GM21528 (cell line): ENCODE measurements around the gene TNFRSF1B.

Source experiments
- ATAC-seq: cut with Tn5 transposase; IDR thresholded peaks from one replicate; pipeline ENCODE4 v1.9.1; 2021; ENCODE audit warnings: mild to moderate bottlenecking, moderate library complexity; ENCODE audit not compliant: unreplicated experiment, low FRiP score

TNFRSF1B gene

DNA sequence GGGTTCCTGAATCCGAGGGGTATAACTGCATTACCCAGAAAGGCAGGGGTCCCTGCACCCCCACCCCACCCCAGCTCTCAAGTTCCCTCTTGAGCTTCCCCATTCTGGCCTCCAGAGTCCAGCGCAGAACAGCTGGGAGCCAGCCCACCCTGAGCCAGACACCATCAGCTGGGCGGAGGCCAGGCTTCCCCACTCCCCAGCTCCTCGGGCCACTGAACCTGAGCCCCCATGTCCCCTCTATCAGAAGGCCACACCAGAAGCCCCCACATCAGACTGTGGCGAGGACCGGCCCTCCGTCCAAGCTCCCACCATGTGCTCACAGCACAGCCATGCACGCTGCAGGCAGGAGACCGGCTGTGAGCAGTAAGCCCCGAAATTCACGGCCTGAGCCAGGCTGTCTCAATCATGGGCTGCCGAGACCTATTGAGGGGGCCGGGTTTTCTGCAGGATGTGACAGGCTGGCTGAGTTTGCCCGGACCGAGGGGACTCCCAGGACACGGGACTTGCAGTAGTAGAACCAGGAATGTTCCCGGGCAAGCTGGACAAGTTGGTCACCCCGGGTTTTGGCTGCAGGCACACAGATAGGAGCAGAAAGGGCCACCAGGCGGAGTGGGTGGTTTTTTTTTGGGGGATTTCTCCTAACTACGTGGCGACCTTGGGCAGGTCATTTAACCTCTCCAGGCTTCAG, 25.5 kb upstream of the TNFRSF1B start:
- no peak for ATAC-seq

DNA sequence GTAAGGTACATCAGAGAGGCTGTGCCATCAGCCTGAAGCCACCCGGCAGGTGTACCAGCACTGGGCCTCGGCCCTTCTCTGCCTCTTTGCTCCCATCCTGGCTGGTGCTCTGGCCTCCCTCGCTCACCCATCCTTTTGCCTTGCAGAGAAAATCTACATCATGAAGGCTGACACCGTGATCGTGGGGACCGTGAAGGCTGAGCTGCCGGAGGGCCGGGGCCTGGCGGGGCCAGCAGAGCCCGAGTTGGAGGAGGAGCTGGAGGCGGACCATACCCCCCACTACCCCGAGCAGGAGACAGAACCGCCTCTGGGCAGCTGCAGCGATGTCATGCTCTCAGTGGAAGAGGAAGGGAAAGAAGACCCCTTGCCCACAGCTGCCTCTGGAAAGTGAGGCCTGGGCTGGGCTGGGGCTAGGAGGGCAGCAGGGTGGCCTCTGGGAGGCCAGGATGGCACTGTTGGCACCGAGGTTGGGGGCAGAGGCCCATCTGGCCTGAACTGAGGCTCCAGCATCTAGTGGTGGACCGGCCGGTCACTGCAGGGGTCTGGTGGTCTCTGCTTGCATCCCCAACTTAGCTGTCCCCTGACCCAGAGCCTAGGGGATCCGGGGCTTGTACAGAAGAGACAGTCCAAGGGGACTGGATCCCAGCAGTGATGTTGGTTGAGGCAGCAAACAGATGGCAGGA, 24.5 kb upstream of the TNFRSF1B start:
- ATAC-seq, result no peak

DNA sequence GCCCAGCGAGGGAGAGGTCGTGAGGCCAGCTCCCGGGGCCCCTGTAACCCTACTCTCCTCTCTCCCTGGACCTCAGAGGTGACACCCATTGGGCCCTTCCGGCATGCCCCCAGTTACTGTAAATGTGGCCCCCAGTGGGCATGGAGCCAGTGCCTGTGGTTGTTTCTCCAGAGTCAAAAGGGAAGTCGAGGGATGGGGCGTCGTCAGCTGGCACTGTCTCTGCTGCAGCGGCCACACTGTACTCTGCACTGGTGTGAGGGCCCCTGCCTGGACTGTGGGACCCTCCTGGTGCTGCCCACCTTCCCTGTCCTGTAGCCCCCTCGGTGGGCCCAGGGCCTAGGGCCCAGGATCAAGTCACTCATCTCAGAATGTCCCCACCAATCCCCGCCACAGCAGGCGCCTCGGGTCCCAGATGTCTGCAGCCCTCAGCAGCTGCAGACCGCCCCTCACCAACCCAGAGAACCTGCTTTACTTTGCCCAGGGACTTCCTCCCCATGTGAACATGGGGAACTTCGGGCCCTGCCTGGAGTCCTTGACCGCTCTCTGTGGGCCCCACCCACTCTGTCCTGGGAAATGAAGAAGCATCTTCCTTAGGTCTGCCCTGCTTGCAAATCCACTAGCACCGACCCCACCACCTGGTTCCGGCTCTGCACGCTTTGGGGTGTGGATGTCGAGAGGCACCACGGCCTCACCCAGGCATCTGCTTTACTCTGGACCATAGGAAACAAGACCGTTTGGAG, 23.7 kb upstream of the TNFRSF1B start:
- no peak for ATAC-seq

DNA sequence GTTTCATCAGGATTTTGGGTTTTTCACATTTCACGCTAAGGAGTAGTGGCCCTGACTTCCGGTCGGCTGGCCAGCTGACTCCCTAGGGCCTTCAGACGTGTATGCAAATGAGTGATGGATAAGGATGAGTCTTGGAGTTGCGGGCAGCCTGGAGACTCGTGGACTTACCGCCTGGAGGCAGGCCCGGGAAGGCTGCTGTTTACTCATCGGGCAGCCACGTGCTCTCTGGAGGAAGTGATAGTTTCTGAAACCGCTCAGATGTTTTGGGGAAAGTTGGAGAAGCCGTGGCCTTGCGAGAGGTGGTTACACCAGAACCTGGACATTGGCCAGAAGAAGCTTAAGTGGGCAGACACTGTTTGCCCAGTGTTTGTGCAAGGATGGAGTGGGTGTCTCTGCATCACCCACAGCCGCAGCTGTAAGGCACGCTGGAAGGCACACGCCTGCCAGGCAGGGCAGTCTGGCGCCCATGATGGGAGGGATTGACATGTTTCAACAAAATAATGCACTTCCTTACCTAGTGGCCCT, 23.1 kb upstream of the TNFRSF1B start:
- ATAC-seq, result no peak

DNA sequence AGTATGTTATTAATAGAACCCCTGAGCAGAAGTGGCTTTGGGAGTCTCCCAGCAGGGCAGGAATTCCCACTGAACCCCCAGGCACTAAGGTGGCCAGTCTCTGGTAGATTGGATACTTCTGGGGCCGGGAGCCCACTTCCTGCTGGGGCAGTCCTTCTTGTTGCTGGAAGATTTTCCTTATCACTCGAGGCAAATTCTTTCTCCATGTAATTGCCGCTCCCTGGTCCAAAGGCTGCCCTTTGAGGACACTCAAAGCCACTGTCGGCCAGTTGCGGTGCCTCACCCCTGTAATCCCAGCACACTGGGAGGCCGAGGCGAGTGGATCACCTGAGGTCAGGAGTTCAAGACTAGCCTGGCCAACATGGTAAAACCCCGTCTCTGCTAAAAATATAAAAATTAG, 22.6 kb upstream of the TNFRSF1B start:
- ATAC-seq, result no peak

DNA sequence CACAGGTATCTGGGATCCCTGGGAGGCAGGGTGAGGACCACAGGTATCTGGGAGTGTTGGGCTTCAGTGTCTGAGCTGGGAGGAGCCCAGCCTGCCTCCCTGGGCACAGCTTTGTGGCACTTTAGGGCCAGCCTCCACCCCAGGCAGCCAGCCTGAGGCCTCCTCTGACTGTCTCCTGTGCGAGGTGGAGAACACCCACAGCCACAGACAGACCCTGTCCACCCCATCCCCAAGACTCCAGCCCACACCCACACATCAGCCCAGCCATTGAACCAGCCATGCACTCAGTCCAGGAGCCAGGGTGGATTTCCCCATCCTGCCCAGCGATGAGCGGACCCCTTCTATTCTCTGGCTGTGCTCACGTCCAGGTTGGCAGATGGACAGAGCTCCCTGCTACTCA, 21.8 kb upstream of the TNFRSF1B start:
- no peak for ATAC-seq

DNA sequence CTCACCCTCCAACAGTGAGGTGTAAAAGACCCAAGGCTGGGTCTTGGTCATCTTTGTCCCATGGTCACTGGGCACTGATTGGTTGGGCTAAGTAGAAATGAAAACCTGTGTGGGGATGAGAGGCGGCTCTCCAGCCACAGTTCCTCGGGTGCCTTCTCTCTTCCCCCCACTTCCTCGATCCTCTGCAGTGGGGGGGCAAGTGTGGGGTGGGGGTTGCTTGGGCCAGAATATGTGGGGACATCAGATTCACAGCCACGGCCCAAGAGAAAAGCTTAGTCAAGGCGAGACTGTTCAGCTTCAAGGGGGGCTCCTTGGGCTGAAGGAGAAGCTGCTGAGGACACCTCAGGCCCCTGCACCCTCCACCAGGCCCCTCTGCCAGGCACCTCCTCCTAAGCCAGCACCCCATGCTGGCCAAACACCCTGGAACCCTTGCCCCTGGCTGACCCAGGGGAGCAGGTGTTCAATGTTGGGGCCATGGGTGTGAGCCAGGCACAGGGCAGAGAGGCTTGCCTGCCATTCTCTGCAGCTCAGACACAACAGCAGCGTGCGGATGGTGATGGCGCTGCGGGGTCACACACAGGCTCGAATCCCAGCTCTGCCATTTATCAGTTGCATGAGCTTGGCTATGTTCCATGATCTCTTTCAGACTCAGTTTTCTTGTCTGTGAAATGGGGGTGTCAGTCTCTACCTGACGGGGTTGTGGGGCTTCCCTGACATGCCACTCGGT, 21.0 kb upstream of the TNFRSF1B start:
- no peak for ATAC-seq

DNA sequence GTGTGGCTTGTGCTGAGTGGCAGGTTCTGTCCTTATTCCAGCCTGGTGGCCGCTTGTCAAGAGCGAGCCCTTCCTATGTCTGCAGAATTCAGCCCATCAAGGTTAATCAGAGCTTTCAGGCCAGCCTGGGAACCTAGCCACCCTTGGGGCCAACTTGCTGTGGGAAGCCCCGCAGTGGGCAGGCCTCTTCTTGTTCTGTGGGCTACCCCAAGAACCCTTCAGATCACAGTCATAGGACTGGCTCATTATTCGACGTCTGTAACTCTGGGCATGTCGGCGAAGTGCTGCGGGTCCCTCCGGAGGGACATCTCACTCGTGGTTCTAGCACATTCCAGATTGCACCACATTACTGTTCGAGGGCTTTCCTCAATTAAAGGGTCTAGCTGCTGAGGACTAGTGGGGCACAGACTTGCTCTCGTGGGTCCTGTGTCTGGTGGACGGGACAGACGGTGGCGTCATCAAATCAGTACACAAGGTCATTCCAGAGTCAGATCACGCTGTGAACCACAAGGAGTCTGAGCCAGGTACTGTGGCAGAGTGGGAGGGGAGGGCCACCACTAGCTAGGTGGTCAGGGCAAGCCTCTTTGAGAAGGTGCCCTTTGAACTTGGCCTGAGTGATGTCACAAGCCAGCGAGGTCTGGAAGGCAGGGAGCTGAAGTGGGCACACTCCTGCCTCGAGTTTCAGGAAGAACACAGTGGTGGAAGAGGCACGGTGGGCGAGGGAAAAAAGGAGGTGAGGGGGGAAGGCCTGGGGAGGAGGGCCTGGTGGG, 20.3 kb upstream of the TNFRSF1B start:
- no peak for ATAC-seq

DNA sequence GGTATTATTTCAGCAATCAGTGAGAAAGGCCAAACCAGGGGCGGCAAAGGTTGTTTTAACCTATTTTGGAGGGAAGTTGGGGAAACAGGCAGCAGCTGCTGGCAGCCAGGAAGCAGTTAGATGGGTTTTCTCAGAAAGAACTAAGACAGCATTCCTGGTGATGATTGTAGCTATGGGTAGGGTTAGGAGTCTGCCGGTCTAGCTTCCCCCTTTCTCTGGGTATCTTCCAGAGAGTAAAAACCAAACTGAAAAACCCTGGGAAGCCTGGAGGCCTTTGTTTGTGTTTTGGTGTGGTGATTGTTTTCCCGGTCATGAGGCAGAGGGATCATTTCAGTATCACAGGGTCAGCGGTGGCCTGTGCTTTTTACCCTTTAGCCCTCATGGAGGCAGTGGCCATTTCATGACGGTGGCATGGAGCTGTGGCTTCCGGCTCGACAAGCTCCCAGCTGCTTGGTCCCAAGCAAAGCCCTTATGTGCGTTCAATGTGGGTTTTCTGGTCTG, 19.5 kb upstream of the TNFRSF1B start:
- ATAC-seq, result no peak

DNA sequence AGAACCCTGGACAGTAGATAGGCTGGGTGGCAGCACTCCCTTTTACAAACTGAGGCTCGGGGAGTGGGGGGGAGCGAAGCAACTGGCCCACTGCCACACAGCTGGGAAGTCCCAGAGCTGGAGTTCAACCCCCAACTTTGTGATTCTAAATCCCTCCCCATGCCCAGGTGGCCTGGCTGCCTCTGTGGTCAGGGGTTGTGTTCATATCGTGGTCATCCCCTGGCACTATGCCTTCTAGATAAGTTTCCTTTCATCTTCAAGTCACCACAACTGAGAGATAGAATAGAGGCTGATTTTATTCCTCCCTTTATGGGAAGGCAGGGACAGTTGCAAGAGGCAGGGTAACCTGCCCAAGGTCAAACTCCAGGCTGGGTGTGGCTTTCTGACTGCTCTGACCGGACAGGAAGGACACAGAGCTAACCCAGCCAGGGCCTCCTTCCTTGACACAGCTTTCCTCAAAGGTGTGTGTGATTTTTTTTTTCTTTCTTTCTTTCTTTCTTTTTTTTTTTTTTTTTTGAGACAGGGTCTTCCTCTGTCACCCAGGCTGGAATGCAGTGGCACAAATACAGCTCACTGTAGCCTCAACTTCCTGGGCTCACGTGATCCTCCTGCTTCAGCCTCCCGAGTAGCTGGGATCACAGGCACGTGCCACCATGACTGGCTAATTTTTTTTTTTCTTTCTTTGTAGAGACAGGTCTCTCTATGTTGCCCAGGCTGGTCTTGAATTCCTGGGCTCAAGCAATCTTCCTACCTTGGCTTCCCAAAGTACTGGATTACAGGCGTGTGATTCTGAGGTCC, 18.4 kb upstream of the TNFRSF1B start:
- ATAC-seq, result no peak

DNA sequence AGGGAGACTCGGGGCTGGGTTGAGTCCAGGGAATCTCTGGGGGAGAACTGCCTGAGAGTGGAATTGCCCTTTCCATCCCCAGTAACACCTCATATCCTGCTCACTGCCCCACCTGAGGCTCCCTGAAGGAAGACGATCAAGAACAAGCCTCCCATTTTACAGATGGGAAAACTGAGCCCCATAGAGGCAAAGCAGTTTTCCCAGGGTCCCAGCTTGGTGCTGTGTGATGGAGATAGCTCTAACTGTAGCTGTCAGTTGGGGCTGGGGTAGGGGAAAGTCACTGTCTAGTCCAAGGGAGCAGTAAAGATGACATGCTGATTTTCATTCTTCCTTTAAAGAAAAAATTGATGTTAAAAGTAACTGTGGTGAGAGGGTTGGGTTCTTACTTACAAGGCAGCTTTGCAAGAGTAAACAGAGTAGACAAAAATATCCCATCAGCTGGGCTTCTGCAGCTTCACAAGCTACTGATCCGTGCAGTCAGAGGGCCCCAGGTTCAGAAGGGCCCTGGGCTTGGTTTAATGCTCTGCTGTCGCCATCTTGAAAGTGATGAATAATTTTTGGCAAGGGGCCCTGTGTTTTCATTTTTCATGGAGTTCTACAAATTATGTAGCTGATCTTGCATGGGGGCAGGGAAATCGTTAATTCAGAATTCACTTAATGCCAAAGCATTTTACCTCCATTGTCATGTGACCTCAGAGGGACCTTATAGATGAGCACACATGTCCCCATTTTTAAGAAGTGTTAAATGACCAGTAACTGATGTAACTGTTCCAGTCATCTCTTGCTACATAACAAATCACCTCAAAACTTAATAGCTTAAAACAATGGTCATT, 17.6 kb upstream of the TNFRSF1B start:
- ATAC-seq, result no peak

DNA sequence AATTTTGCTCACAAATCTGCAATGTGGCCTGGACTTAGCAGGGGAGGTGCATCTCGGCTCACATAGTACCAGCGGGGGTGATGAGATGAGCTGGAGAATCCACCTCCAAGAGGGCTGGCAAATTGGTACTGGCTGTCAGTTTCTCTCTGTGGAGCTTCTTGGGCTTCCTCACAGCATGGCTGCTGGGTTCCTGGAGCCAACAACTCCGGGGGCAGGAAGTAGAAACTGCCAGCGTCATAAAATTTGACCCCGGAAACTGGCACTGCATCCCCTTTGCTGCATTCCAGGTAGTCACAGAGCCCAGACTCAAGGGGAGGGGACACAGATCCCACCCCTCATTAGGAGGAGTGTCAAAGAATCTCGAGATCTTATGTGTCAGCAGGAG, 17.0 kb upstream of the TNFRSF1B start:
- ATAC-seq, result no peak

DNA sequence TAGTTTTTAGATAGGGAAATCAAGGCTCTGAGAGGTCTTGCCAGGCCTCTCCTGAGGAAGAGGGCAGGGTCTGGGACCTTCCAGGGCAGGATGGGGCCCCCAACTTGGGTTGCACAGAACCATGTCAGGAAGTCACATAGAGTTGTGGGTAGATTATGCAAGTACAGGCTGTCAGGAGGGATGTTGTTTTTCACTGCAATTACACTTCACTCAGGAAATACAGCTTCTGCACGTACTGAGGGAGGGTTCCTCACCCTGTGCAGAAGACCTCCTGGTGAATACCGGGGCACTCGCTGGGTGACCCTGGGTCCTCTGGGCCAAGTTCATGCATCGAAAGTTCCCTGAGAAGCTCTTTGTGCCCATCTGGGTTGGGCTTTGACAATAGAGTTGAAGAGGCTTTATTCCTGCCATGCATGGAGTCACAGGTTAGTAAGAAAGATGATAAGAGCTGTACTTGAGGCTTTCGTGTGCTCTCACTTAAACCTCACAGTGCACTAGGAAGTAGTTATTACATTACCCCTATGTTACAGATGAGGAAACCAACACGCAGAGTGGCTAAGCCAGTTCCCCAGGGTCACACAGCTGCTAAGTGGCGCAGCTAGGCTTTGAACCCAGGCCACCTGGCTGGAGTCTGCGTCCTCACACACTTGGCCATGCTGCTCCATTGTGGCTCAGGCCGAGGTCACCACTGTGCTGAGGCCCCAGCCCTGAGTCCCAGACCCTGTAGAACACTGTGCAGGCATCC, 16.2 kb upstream of the TNFRSF1B start:
- ATAC-seq, result no peak

DNA sequence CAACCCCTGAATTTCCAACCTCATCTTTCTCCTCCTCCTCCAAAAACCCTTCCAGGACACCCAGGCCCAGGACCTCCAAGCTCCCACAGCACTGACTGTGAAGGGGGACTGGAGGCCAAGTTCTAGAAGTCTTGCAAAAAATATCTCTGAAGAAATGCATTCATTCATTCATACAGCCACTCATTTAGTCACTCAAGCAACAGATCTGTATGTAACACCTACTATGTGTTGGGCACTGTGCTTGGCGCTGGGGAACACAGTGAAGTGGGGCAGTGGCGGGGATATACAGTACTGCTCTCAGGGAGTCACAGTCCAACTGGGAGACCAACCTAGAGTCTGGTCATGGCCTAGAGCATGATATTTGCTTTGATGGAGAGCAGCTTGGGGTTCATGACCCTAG, 15.3 kb upstream of the TNFRSF1B start:
- ATAC-seq, result no peak

DNA sequence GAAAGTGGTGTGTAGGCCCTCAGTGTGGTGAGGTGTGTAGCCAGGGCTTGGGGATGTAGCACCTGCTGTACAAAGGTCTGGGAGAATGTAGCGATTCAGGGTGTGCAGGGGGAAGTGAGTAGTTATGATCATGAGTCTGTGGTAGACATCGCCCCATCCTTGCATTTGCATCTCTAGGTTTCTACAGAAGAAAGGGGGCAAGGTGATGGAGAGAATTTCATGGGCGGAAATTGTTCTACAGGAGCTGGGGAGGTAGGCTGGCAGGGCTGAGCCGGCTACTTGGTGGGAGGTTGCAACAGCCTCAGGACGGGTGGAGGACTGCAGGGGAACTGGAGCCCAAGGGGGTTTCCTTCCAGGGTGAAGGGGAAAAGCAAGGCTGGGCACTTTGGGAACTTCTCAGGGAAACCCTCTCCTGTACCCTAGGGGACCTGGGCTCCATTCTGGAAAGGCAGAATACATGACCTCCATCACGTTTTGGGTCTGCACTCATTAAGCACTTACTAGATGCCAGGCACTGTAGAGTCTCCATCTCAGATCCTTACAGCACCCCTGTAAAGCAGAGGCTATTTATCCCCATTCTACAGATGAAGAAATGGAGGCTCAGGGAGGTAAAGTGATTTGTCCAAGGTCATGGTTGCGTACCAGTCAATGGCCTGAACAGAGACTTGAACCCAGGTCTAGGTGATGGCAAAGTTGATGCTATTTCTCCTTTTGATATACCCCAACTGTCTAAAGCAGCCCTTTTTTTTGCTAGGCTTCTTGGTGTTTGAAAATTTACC, 14.5 kb upstream of the TNFRSF1B start:
- peak; percentile 75 for ATAC-seq

DNA sequence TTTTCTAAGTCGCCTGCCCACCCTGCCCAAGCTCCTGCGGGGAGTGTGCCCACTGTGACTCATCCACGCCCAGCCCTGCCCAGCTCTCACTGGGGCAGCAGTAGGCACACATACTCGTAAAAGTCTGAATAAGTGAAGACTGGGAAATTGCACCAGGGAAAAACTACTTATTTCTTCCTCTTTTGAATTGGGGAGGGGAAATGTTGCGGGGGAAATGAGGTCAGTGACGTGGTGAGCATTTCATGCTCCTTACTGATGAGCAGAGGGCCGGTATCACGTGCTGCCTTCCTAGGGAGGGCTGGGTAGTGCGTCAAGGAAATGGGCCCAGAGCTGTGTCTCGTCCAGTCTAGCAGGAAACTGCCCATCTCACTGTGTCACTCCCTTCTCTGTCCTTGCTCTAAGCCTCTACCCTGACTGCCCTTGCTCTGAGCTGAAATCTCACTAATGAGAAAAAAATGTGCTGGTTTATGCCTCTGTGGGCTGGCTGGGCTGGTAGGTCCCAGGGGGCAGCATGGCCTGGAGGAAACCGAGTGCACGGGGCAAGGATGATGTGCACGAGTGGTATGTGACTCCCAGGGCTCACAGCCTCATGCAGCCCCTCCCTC, 13.5 kb upstream of the TNFRSF1B start:
- ATAC-seq, result no peak
